Tibial nerve (tissue), 4 donors: Measurements from ENCODE around the gene LIN7A.

Experiments
- CTCF ChIP-seq, 5 experiments: fragments of 200-600 bp in 3 of 5; fragments of 450-650 bp in 2 of 5; sonication (generic) in 3 of 5; IDR thresholded peaks; one replicate each; pipeline ENCODE4 v1.5.1; 2016 to 2019; ENCODE audit warnings: antibody characterized with exemption in 5 of 5, mild to moderate bottlenecking in 3 of 5, moderate library complexity in 2 of 5
- EP300 ChIP-seq, 2 donors: sonication (generic); formaldehyde crosslinking; IDR thresholded peaks; one replicate each; pipeline ENCODE4 v1.6.1; 2017; ENCODE audit warnings: antibody characterized with exemption in 2 of 2, mild to moderate bottlenecking in 1 of 2
- POLR2A ChIP-seq, 2 donors: fragments of 450-650 bp; IDR thresholded peaks; one replicate each; pipeline ENCODE4 v1.6.1; 2017; ENCODE audit warnings: antibody characterized with exemption in 2 of 2, mild to moderate bottlenecking in 2 of 2, moderate library complexity in 2 of 2

- TF ChIP-seq POLR2A (IDR thresholded peaks at IDR 0.05) (no peak), CTCF (IDR thresholded peaks at IDR 0.05) (no peak), EP300 (IDR thresholded peaks at IDR 0.05) (no peak)
These were observed 144.9 kb downstream of the LIN7A start for GRCh38 chr12:80792861-80793260.
